PC-3 (cell line): ENCODE results near the gene SIPA1L2. TPM values are rescaled to one million over a fixed set of nuclear protein-coding genes. Genes with fewer than 3 reads are reported as not detected.

Experiments used
- ATAC-seq: fragments of 200-7000 bp; cut with Tn5 transposase; 2 replicates; pipeline ENCODE4 v1.9.1; 2020; ENCODE audit warnings: mild to moderate bottlenecking, moderate library complexity
- BruUV-seq: library from RNA; stranded (reverse); fragments of 400-500 nt; replicated peaks from 2 replicates; lab custom pipeline; 2021; lab: Mats Ljungman, UMichigan
- CTCF ChIA-PET: fragments of 300-600 bp; sonication (Branson Sonifier 250); formaldehyde crosslinking; loops from one replicate; lab custom pipeline; 2022; ENCODE audit warnings: antibody characterized with exemption; lab: Charles Lee
- POLR2A ChIA-PET: fragments of 300-600 bp; sonication (Branson Sonifier 250); formaldehyde crosslinking; loops from one replicate; lab custom pipeline; 2022; ENCODE audit warnings: antibody characterized with exemption; ENCODE audit not compliant: unreplicated experiment; lab: Charles Lee
- DNase-seq: peaks from one replicate; pipeline ENCODE4 v3.0.0-alpha.2; 2015
- H2AFZ ChIP-seq: fragments of 300-600 bp; sonication (generic); 2 replicates; pipeline ENCODE4 v1.6.0; 2016; ENCODE audit warnings: antibody characterized with exemption, low read length
- H3F3A ChIP-seq: fragments of 300-600 bp; sonication (generic); one replicate; pipeline ENCODE4 v1.6.0; 2017; ENCODE audit warnings: antibody characterized with exemption, low read length, control low read depth, mild to moderate bottlenecking; ENCODE audit not compliant: unreplicated experiment
- H3K27ac ChIP-seq: fragments of 300-600 bp; sonication (generic); 2 replicates; pipeline ENCODE4 v1.5.1; 2016; ENCODE audit warnings: mild to moderate bottlenecking, low read length
- H3K27me3 ChIP-seq: fragments of 300-600 bp; sonication (generic); 2 replicates; pipeline ENCODE4 v1.6.1; 2016; ENCODE audit warnings: low read length, mixed read lengths
- H3K36me3 ChIP-seq: fragments of 300-600 bp; sonication (generic); 2 replicates; pipeline ENCODE4 v1.6.1; 2016; ENCODE audit warnings: low read depth, mixed run types, low read length, mixed read lengths
- H3K4me1 ChIP-seq: fragments of 300-600 bp; sonication (generic); 2 replicates; pipeline ENCODE4 v1.5.1; 2016; ENCODE audit warnings: low read length; ENCODE audit not compliant: insufficient read depth
- H3K4me2 ChIP-seq: fragments of 300-600 bp; sonication (generic); 2 replicates; pipeline ENCODE4 v1.6.0; 2016; ENCODE audit warnings: low read length
- H3K4me3 ChIP-seq: fragments of 300-600 bp; sonication (generic); 2 replicates; pipeline ENCODE4 v1.5.1; 2016; ENCODE audit warnings: mild to moderate bottlenecking, low read length, mixed read lengths
- H3K79me2 ChIP-seq: fragments of 300-600 bp; sonication (generic); 2 replicates; pipeline ENCODE4 v1.6.1; 2017; ENCODE audit warnings: low read length, mixed read lengths
- H3K9ac ChIP-seq: fragments of 300-600 bp; sonication (generic); 2 replicates; pipeline ENCODE4 v1.6.0; 2016; ENCODE audit warnings: mild to moderate bottlenecking, low read length
- H3K9me2 ChIP-seq: fragments of 300-600 bp; sonication (generic); replicated peaks from 2 replicates; pipeline ENCODE4 v1.6.1; 2016; ENCODE audit warnings: mixed run types, low read length, mixed read lengths
- H3K9me3 ChIP-seq: fragments of 300-600 bp; sonication (generic); 2 replicates; pipeline ENCODE4 v1.6.1; 2016; ENCODE audit warnings: low read length, mixed read lengths
- H4K20me1 ChIP-seq: fragments of 300-600 bp; sonication (generic); 2 replicates; pipeline ENCODE4 v1.6.1; 2016; ENCODE audit warnings: low read length, mixed read lengths
- EZH2 ChIP-seq: fragments of 300-600 bp; sonication (generic); IDR thresholded peaks from one replicate; pipeline ENCODE4 v1.6.1; 2017; ENCODE audit warnings: antibody characterized with exemption, mild to moderate bottlenecking, low read length; ENCODE audit not compliant: unreplicated experiment
- EZH2phosphoT487 ChIP-seq: fragments of 300-600 bp; sonication (generic); IDR thresholded peaks from 2 replicates; pipeline ENCODE4 v1.6.1; 2018; ENCODE audit warnings: mild to moderate bottlenecking, antibody characterized with exemption, low read length, borderline replicate concordance
- intact Hi-C: fragments of 100-400 bp; cut with micrococcal nuclease; formaldehyde crosslinking; loops from 2 replicates; pipeline ENCODE4 v1.9.0; 2023
- total RNA-seq: library from RNA; depleted of rRNA; stranded (reverse); fragments of >200 nt; gene quantifications from 2 replicates; pipeline ENCODE4 v1.2.3, GENCODE V29; 2014
- TF ChIP-seq, protein P1 (sequence below): fragments of 300-600 bp; sonication (generic); conservative IDR thresholded peaks from 2 replicates; pipeline ENCODE4 v1.5.1; 2017; ENCODE audit warnings: antibody characterized with exemption, low read depth, mild to moderate bottlenecking, low read length

Gene SIPA1L2
- total RNA-seq, 1 experiment from 2014 or later, result 9.8 TPM

DNA sequence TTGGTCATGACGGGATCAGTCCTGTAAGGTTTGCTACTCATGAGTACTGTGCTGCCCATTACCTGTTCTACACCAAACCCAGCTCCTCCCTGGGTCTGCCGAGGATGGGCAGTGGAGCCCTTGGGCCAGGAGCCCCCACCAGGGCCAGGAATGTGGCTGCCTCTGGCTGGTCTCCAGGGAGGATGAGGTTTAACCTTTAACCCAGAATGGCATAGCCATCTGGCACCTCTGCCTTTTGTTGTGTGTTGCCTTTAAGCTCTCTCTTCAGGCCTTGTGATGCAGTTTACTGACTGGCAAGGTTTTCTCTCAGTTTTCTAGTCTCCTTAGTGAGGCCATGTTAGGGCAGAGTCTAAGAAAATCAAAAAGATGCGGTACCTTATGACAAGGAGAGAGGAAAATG lies 38.6 kb downstream of the SIPA1L2 start:
- Histone ChIP-seq H3K4me1 (no peaks in the 10 kb centered on the region), H3K9me2 (no peaks in the 10 kb centered on the region), H4K20me1 (no peaks in the 10 kb centered on the region), H3K4me3 (no peak overlapping the region), H3K36me3 (no peaks in the 10 kb centered on the region), H3K27me3 (no peaks in the 10 kb centered on the region), H3K27ac (no peak overlapping the region), H3K9me3 (no peaks in the 10 kb centered on the region), H3K4me2 (no peak overlapping the region), H3K79me2 (no peaks in the 10 kb centered on the region), H2AFZ (no peak overlapping the region), H3F3A (no peaks in the 10 kb centered on the region), H3K9ac (no peak overlapping the region)
- intact Hi-C loops, result no loop called here
- ChIA-PET POLR2A (no interaction called here), CTCF (no interaction called here)
- ATAC-seq (no peak), DNase-seq (no peak)
- TF ChIP-seq EZH2phosphoT487, result no peak
- TF ChIP-seq, protein P1, sequence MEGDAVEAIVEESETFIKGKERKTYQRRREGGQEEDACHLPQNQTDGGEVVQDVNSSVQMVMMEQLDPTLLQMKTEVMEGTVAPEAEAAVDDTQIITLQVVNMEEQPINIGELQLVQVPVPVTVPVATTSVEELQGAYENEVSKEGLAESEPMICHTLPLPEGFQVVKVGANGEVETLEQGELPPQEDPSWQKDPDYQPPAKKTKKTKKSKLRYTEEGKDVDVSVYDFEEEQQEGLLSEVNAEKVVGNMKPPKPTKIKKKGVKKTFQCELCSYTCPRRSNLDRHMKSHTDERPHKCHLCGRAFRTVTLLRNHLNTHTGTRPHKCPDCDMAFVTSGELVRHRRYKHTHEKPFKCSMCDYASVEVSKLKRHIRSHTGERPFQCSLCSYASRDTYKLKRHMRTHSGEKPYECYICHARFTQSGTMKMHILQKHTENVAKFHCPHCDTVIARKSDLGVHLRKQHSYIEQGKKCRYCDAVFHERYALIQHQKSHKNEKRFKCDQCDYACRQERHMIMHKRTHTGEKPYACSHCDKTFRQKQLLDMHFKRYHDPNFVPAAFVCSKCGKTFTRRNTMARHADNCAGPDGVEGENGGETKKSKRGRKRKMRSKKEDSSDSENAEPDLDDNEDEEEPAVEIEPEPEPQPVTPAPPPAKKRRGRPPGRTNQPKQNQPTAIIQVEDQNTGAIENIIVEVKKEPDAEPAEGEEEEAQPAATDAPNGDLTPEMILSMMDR, result no peak
- no peak for TF ChIP-seq EZH2
- no TSS peak for BruUV-seq

DNA sequence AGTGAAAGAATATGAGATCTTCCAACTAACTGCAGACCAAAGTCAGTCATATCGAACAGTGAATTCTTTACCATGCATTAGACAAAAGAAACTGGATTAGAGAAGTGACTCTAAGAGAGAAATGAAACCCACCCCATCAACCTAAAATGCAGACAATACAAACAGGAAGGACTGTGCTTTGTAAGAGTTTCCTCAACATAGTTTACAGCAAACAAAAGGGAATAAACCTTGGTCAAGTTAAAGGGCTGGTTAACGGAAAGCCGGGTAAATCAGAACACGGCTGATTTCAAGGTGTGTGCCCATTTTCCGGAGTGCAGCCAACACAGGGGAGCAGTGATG lies 39.2 kb downstream of the SIPA1L2 start:
- ChIA-PET CTCF (no interaction called here), POLR2A (no interaction called here)
- no peaks in the 10 kb centered on the region for H4K20me1 ChIP-seq
- intact Hi-C loops, result no loop called here
- no peaks in the 10 kb centered on the region for H3K79me2 ChIP-seq
- H3K4me1 ChIP-seq, result no peaks in the 10 kb centered on the region
- no peak for ATAC-seq
- no peaks in the 10 kb centered on the region for H3K27me3 ChIP-seq
- no peak overlapping the region for H3K4me2 ChIP-seq
- H3K36me3 ChIP-seq, result no peaks in the 10 kb centered on the region
- no peak overlapping the region for H3K9ac ChIP-seq
- H3K9me3 ChIP-seq, result no peaks in the 10 kb centered on the region
- no peaks in the 10 kb centered on the region for H3K9me2 ChIP-seq
- H3F3A ChIP-seq, result no peaks in the 10 kb centered on the region
- BruUV-seq, result no TSS peak
- no peak overlapping the region for H3K4me3 ChIP-seq
- no peak overlapping the region for H3K27ac ChIP-seq
- no peak overlapping the region for H2AFZ ChIP-seq
- TF ChIP-seq, protein P1, result no peak
- no peak for TF ChIP-seq EZH2
- TF ChIP-seq EZH2phosphoT487, result no peak
- no peak for DNase-seq

DNA sequence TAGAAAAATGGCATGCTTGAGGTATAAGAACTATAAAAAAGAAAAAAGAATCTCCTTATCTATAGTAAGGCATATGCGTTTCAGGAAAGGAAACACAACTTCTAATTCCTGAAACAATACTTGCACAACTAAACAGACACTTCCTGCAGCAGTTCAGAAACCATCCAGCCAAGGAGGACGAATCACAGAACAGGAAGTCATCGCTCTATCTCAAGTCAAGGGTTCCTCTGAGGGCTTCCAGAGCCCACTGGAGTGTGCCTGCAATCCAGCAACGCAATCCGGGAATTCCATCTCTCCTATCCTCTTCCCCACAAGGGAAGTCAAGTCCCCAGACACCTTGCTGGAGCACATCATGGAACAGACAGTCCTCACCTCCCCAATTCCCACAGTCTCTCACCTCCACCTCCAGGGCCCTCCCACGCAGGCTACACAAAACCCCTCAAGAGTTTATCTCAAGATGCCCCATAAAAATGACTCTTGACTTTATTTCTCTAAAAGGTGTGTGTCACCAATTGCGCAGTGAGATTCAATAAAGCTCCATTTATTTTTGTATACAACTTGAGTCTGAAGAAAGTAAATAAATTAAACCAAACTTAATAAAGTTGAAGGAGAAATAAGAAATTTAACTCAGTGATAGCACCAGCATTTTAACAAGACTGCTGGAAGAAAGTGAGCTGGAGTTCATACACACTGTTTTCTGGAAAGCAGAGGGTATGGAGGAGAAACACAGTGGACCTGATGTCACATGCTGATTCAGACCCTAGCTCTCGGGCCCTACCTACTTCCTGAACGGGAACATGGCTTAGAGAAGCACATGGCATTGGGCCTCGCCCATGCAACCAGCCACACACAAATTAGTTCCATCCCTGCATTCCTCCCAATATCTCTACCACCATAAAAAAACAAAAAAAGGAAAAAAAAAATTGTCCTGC lies 39.9 kb downstream of the SIPA1L2 start:
- Histone ChIP-seq H3K4me1 (no peaks in the 10 kb centered on the region), H4K20me1 (no peaks in the 10 kb centered on the region), H3K9ac (no peak overlapping the region), H2AFZ (no peak overlapping the region), H3K27me3 (no peaks in the 10 kb centered on the region), H3K9me3 (no peaks in the 10 kb centered on the region), H3K27ac (no peak overlapping the region), H3K36me3 (no peaks in the 10 kb centered on the region), H3K4me2 (no peak overlapping the region), H3K9me2 (no peaks in the 10 kb centered on the region), H3K4me3 (no peak overlapping the region), H3F3A (no peaks in the 10 kb centered on the region), H3K79me2 (no peaks in the 10 kb centered on the region)
- intact Hi-C loops, result no loop called here
- BruUV-seq, result no TSS peak
- TF ChIP-seq, protein P1, result no peak
- no peak for TF ChIP-seq EZH2phosphoT487
- no peak for TF ChIP-seq EZH2
- ATAC-seq (no peak), DNase-seq (no peak)
- ChIA-PET POLR2A (no interaction called here), CTCF (no interaction called here)
